GM19193 (cell line): ENCODE measurements around the gene KERA.

Experiments
- POLR2A ChIP-seq: IDR thresholded peaks from 4 replicates; pipeline ENCODE4 v1.6.1; 2011; ENCODE audit not compliant: insufficient read depth, insufficient read length; ENCODE audit errors: extremely low read depth

Gene KERA, protein sequence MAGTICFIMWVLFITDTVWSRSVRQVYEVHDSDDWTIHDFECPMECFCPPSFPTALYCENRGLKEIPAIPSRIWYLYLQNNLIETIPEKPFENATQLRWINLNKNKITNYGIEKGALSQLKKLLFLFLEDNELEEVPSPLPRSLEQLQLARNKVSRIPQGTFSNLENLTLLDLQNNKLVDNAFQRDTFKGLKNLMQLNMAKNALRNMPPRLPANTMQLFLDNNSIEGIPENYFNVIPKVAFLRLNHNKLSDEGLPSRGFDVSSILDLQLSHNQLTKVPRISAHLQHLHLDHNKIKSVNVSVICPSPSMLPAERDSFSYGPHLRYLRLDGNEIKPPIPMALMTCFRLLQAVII

DNA sequence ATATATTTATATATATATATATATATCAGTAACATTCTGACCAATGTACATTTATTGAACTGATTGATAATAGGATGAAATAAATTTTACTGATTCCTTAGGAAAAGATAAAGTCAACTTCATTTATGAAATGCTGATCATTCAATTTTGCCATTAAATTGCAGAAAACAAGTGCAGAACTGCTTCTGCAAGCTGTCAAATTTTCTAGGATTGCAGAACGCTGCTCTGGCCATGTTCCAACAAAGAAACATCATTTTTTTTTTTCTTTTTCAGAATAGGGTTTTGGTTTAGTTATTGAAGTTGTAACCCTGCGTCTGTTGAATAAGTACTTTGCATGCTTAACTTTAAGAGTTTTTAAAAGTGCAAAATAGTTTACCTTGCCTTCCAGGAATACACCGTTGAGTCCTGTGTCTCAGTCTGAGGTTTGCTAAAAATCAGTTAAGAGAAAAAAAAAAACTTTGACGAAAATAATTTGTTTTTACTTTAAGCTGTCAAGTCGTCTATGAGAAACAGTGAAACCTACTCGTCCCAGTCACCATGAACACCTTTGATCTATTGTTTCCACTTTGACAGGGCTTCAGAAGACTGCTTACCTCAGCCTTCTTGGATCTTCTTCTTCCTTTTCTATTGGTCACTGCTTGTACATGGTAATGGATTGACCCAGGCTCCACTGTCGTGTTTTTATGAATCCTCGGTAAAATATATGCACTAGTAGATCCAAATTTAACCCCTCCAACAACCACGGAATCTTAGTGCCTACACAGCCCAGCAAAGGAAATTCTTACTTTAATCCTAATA lies at the start of gene KERA:
KERA (minus strand) TSS at position 657 of the 798 bp plus-strand sequence. CDS start 1,743 bp downstream, outside the sequence.
- TF ChIP-seq POLR2A: no peak

DNA sequence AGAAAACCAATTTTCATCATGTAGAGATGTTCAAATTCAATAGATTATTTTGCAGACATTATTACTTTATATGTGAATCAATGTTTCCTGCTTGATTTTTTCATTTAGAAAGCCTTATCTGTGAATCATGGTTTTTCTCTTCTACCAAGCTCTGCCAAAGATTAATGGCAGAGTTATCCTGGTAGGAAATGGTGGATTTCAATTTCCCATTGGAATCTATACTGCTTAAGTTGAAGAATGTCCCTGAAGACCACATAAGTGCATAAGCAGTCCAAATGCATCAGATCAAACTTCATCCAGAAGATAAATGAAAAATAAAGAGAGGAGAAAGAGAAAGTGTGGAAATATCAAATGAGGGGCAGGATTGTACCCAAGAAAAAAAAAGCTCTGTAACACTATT lies 48.5 kb upstream of the KERA start:
- TF ChIP-seq POLR2A: no peak

DNA sequence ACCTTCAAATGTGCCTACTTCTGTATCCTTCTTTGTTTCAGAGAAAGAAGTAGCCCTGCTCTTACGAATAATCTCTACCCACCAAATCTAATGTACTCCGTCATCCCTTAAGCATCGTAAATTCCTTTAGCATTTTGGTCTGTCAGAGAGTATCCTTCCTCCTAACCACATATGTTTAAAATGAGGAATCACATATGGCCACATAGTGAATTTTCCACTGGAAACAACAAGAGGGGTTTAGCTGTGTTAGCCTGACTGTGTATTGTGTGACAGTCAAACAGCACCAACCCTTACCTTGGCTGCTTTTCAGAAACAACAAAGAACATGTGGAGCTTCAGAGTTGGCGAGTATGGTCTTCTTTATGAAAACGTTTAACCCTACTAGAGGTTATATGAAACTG lies 48.0 kb upstream of the KERA start:
- no peak for TF ChIP-seq POLR2A

DNA sequence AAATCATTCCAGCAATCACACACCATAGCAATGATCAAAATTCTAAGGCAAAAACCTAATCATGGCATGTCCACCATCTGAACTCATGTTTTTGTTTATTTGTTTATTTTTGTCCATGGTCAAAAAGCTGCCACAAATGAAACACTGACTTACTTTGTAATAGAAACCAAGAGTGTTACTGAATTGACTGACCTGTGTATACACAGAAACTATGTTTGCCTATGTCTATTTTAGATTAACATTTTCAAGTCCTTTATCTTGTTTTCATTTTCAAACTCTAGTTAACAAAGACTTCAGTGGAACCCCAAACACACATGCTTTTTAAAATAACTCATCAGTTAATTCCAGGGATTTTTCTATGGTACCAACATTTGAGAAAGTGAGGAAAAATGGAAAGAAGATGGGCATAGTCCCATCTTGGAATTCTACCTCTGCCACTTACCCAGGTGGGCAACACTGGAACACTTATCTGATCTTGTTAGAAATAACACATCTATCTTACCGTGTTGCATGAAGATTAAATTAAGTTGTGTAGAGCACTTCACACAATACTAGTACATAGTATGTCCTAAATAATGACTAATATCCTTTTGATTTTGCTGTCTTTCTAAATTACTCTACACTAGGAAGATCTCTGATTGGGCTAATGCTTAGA lies 47.1 kb upstream of the KERA start:
- no peak for TF ChIP-seq POLR2A

- no peak for TF ChIP-seq POLR2A
Observed at GRCh38 chr12:91103624-91104023, 45.8 kb upstream of the KERA start.

DNA sequence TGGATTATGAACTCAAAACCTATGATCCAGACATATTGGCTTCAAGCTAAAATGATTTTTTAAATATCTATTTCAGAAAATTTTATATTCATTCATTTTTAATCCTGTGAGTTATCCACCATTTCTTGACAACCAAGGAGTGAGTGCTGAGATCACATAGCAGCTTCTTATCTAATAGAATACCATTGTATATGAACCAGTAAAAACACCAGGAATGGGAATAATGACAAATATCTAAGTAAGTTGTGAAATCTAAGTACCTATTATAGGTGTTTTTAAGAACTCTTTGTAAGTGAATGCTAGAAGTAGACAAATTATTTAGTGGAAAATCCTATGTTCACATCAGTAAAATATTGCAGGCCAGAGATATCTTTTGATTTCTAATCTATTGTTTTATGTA lies 45.3 kb upstream of the KERA start:
- TF ChIP-seq POLR2A: no peak

DNA sequence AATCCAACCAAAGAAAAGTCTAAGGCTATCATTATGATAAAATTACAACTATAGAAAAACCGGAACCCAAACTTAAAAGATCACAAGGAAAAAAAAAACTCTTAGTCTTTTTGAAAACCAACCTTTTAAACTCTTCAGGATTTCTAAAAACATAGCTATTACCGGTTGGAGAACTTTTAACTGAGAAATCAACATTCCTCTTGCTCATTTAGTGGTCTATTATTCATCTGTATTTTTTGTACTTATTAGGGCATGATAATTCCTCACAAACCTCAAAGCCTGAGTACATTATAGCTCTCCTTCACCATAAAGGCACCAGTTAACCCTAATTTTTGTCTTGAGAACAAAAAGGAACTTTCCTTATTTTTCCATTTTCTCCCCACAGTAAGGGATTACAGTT lies 43.1 kb upstream of the KERA start:
- TF ChIP-seq POLR2A: no peak

DNA sequence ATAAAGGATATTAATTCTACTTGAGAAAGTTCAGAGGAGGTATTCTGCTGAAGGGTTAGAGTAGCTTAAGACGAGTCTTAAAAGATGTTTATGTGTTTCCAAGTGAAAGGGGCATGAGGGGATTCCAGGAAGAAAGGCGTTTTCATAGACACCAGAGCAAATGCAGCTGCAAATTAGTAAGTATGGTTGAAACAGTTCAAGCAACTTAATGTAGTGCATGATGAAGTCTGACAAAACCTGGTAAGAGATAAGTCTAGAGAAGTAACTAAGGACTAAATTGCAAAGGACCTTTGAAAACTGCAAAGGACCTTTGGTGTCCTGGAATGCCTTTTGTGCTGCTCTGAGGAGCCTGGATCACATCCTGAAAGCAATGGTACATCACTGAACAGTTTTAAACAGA lies 42.0 kb upstream of the KERA start:
- TF ChIP-seq POLR2A: no peak

GRCh38 chr12:91099341-91099740 lies 41.5 kb upstream of the KERA start:
- no peak for TF ChIP-seq POLR2A

GRCh38 chr12:91098941-91099340 lies 41.1 kb upstream of the KERA start:
- no peak for TF ChIP-seq POLR2A

GRCh38 chr12:91098461-91098860 lies 40.6 kb upstream of the KERA start:
- no peak for TF ChIP-seq POLR2A

- TF ChIP-seq POLR2A: no peak
Observed at GRCh38 chr12:91094957-91095356, 37.1 kb upstream of the KERA start.

DNA sequence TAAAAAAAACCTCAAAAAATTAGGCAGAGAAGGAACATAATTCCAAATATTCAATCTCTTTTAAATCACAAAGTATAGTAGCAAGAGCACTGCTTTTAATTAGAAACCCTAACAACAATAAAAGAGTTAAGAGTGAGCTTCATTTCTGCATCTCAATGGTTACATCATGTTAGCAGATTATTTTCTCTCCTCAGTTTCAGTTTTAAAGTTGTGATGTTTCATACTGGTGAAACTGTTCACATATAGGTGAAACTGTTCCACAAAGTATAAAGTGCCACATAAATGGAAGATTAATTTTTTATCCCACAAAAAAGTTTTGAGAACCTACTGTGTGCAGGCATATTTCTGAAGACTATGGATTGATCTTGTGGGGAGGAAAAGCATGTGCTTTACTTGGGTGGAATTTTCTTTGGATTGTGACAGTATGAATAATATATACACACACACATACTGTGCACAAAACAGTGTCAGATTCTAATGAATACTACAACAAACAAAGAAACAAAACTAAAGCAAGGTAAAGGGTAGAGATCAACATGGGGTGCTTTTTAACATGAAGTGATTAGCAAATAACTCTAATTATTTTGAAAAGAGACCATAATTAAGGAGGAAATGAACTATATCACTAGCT lies 36.3 kb upstream of the KERA start:
- no peak for TF ChIP-seq POLR2A

- TF ChIP-seq POLR2A: no peak
Observed at GRCh38 chr12:91093341-91093740, 35.5 kb upstream of the KERA start.

DNA sequence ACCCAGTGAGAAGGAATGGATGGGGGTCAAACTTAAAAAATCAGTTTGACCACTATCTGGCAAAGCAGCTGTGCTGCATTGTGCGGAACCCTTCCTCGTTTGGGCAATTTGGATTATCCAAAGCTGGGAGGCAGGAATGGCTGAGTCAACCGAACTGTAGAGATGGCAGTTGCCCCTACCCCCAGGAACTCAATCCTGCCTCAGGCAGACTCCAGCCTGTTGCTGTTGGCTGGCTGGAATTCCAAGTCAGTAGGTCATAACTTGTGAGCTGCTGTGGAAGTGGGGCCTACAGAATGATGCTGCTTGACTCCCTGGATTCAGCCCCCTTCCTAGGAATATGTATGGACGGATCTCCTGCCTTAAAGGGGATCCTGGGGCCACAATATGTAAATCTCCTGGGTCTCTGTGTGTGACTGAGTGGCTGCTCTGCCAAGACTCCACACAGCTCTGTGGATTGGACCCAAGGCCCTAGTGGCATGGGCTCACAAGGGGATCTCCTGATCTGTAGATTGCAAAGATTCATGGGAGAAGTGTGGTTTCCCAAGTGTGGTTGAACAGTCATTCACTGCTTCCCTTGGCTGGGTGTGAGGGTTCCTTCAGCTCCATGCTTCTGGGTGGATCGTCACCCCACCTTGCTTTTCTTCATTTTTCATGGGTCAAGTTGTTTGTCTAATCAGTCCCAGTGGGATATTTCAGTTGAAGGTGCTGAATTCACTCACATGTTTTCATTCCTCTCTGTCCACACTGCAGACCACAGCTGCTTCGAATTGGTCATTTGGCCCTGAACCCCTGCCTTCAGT lies 34.3 kb upstream of the KERA start:
- no peak for TF ChIP-seq POLR2A

GRCh38 chr12:91080041-91080440 lies 22.2 kb upstream of the KERA start:
- no peak for TF ChIP-seq POLR2A
